ENCODE measurements around the gene RNH1. TPM values are rescaled to one million over a fixed set of nuclear protein-coding genes. Genes with fewer than 3 reads are reported as not detected.
A peak's percentile ranks its signal among the peaks of the same experiment; 100 is the strongest.

The RNH1 gene
- total and polyA plus RNA-seq, 10 of the 15 experiments (the other 5 are each of a cell fraction or from before 2014, with no cell fraction given) = 2.3 to 162 (median 72.1) TPM

GRCh38 chr11:504053-504993 is 2.7 kb downstream of the RNH1 start (continued):
- TF ChIP-seq ZNF687 (IDR thresholded peaks at IDR 0.05) = peak; percentile 57; the same call in 1 of the 2 replicates
- no peak for TF ChIP-seq CHD4 (IDR thresholded peaks at IDR 0.05)
- 0 out of 2 replicates have a peak, but pooled peaks have one; percentile 19 for TF ChIP-seq YY1 (IDR thresholded peaks at IDR 0.05; ENCODE audit: low read depth, low read length)
- no peak for TF ChIP-seq NFYB (IDR thresholded peaks at IDR 0.05; ENCODE audit: insufficient read depth, low read depth, low read length)
- TF ChIP-seq YBX1 (IDR thresholded peaks at IDR 0.05) = no peak
- TF ChIP-seq NKRF (conservative IDR thresholded peaks at IDR 0.05) = 0 out of 2 replicates have a peak, but pooled peaks have one; percentile 35
- no peak for TF ChIP-seq HCFC1 (IDR thresholded peaks at IDR 0.05; ENCODE audit: low read length)
- TF ChIP-seq SIN3A (IDR thresholded peaks at IDR 0.05; ENCODE audit: low read depth, low read length) = 0 out of 2 replicates have a peak, but pooled peaks have one; percentile 35
- no peak for TF ChIP-seq HDAC2 (IDR thresholded peaks at IDR 0.05)
- TF ChIP-seq NFYA (IDR thresholded peaks at IDR 0.05; ENCODE audit: borderline replicate concordance, low read depth, low read length) = no peak
- no peak for TF ChIP-seq WRNIP1 (IDR thresholded peaks at IDR 0.05; ENCODE audit: borderline replicate concordance, low read depth, low read length)
- TF ChIP-seq RELB (IDR thresholded peaks at IDR 0.05; ENCODE audit: low read depth) = no peak
- TF ChIP-seq ZNF592 (IDR thresholded peaks at IDR 0.05) = no peak
- TF ChIP-seq NR2C1 (IDR thresholded peaks at IDR 0.05) = no peak
- TF ChIP-seq POU2F2 (IDR thresholded peaks at IDR 0.05; ENCODE audit: borderline replicate concordance, low read depth, low read length) = no peak
- TF ChIP-seq POLR2AphosphoS5 (IDR thresholded peaks at IDR 0.05; ENCODE audit: low read length) = peak; percentile 39; the same call in 1 of the 2 replicates
- peak; percentile 73; the same call in 1 of the 2 replicates for TF ChIP-seq BACH1 (IDR thresholded peaks at IDR 0.05; ENCODE audit: borderline replicate concordance)
